Lung (tissue), 12 donors: ENCODE data around the gene GCK. TPM values are rescaled to one million over a fixed set of nuclear protein-coding genes. Genes with fewer than 3 reads are reported as not detected.

Experiments
- ATAC-seq: fragments of 200-7000 bp; cut with Tn5 transposase; one replicate; pipeline ENCODE4 v1.9.1; 2020; ENCODE audit warnings: moderate number of reproducible peaks; ENCODE audit not compliant: insufficient read depth, low FRiP score
- DNase-seq, 3 donors: peaks; one replicate each; pipeline ENCODE4 v3.0.0-alpha.2; 2013 to 2017
- H3K27ac ChIP-seq, 2 donors: one replicate each; pipeline ENCODE4 v1.5.1; 2013; ENCODE audit warnings: mild to moderate bottlenecking in 2 of 2, moderate library complexity in 2 of 2, control low read depth in 1 of 2, inconsistent platforms in 1 of 2, low read depth in 1 of 2, low read length in 1 of 2
- H3K27me3 ChIP-seq, 3 donors: one replicate each; pipeline ENCODE4 v1.5.1; 2013; ENCODE audit warnings: low read length in 2 of 3; ENCODE audit not compliant: control insufficient read depth in 3 of 3, insufficient read depth in 3 of 3
- H3K36me3 ChIP-seq, 4 donors: one replicate each; pipeline ENCODE4 v1.5.1; 2013; ENCODE audit warnings: low read length in 4 of 4, mild to moderate bottlenecking in 1 of 4, moderate library complexity in 1 of 4; ENCODE audit not compliant: control insufficient read depth in 4 of 4, insufficient read depth in 4 of 4
- H3K4me1 ChIP-seq, 5 donors: one replicate each; pipeline ENCODE4 v1.5.1; 2013; ENCODE audit warnings: low read length in 5 of 5, mild to moderate bottlenecking in 2 of 5, moderate library complexity in 1 of 5; ENCODE audit not compliant: control insufficient read depth in 5 of 5, insufficient read depth in 5 of 5
- H3K4me3 ChIP-seq: one replicate; pipeline ENCODE4 v1.5.1; 2013; ENCODE audit warnings: mild to moderate bottlenecking, control low read depth, moderate library complexity
- H3K9ac ChIP-seq, 2 donors: one replicate each; pipeline ENCODE4 v1.5.1; 2013; ENCODE audit warnings: low read length in 2 of 2, control low read depth in 1 of 2; ENCODE audit not compliant: insufficient read depth in 1 of 2
- H3K9me3 ChIP-seq, 4 donors: one replicate each; pipeline ENCODE4 v1.5.1; 2013; ENCODE audit warnings: low read length in 3 of 4, mild to moderate bottlenecking in 1 of 4, moderate library complexity in 1 of 4; ENCODE audit not compliant: control insufficient read depth in 4 of 4, insufficient read depth in 3 of 4
- CTCF ChIP-seq: IDR thresholded peaks from 2 replicates; pipeline ENCODE4 v1.5.1; 2012; ENCODE audit warnings: mild to moderate bottlenecking; ENCODE audit errors: control extremely low read depth, extremely low read depth
- WGBS, 2 donors: extraction: QIAGEN DNeasy Blood & Tissue Kit; methylation state at CpG; one replicate each; pipeline ENCODE4 v1.1.7; 2013; 5-methylcytosine and 5-hydroxymethylcytosine counted together
- polyA plus RNA-seq, 2 donors: library from polyadenylated mRNA; stranded (reverse); fragments of 200-250 nt; gene quantifications; one replicate each; pipeline ENCODE4 v1.2.1, GENCODE V29; 2013
- total RNA-seq, 2 donors: library from RNA; depleted of rRNA in 1 of 2; stranded (reverse); fragments of >200 nt in 1 of 2; gene quantifications; one replicate each; pipeline ENCODE4 v1.2.1, GENCODE V29; 2014 to 2021
- donor health status: control.
- donor health status: control.
- donor health status: Bipolar disorder and iron deficiency.
- donor health status: healthy.
- donor health status: DM: yes; HTN: yes; CAD: no.

The GCK gene
- total and polyA plus RNA-seq, 4 donors, result 0.25 to 1.1 (median 0.43) TPM

- Histone ChIP-seq H3K27me3 (peaks cover 0 to 2% (median 0%) of the 10 kb centered on the region in 3 donors), H3K27ac (no peak overlapping the region), H3K4me1 (peaks cover 0 to 7% (median 0%) of the 10 kb centered on the region in 5 donors), H3K9me3 (peaks cover 0 to 14% (median 0%) of the 10 kb centered on the region in 4 donors), H3K9ac (no peak overlapping the region), H3K36me3 (peaks cover 0 to 10% (median 1%) of the 10 kb centered on the region in 4 donors), H3K4me3 (no peak overlapping the region)
- DNase-seq, result no peak
- 81 to 85% methylated on average over 17 of the region's 17 CpGs for WGBS, 2 donors
- no peak for TF ChIP-seq CTCF
- ATAC-seq, result no peak
Measured at GRCh38 chr7:44217852-44218402, 28.7 kb upstream of the GCK start.

DNA sequence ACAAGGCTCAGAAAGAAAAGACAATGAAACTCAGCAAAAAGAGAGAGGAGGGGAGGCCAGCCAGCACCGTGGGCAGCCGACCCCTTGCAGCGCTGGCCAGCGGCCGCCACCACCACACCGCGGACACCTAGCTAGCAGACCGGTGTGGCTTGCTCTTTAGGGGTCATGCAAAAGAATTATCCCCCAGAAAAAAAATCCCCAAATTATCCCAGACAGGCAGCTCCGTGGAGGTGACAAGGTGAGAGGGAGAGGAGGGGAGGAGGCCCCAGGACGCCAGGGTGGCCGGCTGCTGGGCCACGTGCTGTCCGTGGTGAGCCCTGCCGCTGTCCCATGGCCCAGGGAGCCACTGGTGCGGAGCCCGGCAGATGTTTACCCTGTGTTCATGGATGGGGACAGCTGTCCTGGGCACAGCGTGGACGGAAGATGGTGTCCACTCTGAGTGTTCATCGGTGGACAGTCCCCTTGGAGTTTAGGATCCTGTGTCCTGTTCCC, 28.0 kb upstream of the GCK start:
- WGBS, 2 donors, result 84 to 89% methylated on average over 19 of the region's 19 CpGs

GRCh38 chr7:44216521-44217222, 27.4 kb upstream of the GCK start:
- Histone ChIP-seq H3K9ac (no peak overlapping the region), H3K27me3 (no peaks in the 10 kb centered on the region), H3K4me3 (no peak overlapping the region), H3K9me3 (peaks cover 0 to 14% (median 0%) of the 10 kb centered on the region in 4 donors), H3K27ac (no peak overlapping the region), H3K36me3 (peaks cover 0 to 21% (median 3%) of the 10 kb centered on the region in 4 donors), H3K4me1 (peaks cover 0 to 7% (median 0%) of the 10 kb centered on the region in 5 donors)
- DNase-seq (peak in 2 of 3 donors; percentile 7 to 30), ATAC-seq (no peak)
- WGBS, 2 donors, result 78 to 80% methylated on average over 13 of the region's 13 CpGs
- no peak for TF ChIP-seq CTCF

More for the DNA sequence above, 28.0 kb upstream of the GCK start:
- Histone ChIP-seq H3K27me3 (no peaks in the 10 kb centered on the region), H3K9me3 (peaks cover 0 to 14% (median 0%) of the 10 kb centered on the region in 4 donors), H3K36me3 (peaks cover 0 to 16% (median 1%) of the 10 kb centered on the region in 4 donors), H3K9ac (no peak overlapping the region), H3K4me3 (no peak overlapping the region), H3K27ac (no peak overlapping the region), H3K4me1 (peaks cover 0 to 7% (median 0%) of the 10 kb centered on the region in 5 donors)
- ATAC-seq (no peak), DNase-seq (no peak)
- no peak for TF ChIP-seq CTCF
